ENCODE measurements around the gene NME2.

NME2 gene

DNA sequence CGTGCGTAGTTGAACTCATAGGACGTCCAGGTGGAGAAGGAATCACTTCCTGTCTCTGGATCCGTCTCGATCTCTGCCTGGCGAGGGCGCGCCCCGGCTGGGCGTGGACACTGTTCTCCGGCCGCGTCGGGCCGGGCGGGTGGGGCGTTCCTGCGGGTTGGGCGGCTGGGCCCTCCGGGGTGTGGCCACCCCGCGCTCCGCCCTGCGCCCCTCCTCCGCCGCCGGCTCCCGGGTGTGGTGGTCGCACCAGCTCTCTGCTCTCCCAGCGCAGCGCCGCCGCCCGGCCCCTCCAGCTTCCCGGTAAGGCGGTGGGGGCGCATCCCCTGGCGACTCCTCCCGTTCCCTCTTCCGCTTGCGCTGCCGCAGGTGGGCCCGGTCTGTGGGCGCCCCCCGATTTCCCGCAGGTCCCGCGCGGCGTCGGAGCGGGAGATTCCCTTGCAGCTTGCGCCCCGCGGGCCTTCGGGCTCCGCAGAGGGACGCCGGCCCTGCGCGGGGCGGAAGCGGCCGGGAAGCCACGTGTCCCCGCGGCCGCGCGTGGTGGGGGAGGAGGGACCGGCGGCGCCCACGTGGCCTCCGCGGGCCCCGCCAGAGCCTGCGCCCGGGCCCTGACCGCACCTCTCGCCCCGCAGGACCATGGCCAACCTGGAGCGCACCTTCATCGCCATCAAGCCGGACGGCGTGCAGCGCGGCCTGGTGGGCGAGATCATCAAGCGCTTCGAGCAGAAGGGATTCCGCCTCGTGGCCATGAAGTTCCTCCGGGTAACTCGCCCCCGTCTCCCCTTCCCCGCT lies at the start of gene NME2:
Gene NME2 (plus strand): TSS at position 214 of the 789 bp plus-strand sequence. CDS start 420 bp downstream, at position 634.
- peak; percentile 81 for DNase-seq (ENCODE audit: low read depth)
- 0 out of 2 replicates have a peak, but pooled peaks have one; percentile 3 for TF ChIP-seq CTCF (conservative IDR thresholded peaks at IDR 0.05; ENCODE audit: low read length)
- peak within 1 kb of the TSS; percentile 92 for H3K4me3 ChIP-seq (ENCODE audit: low read length)

GRCh38 chr17:51118330-51119195 lies 47.6 kb upstream of the NME2 start:
- no peak for DNase-seq (ENCODE audit: low read depth)
- TF ChIP-seq CTCF (conservative IDR thresholded peaks at IDR 0.05; ENCODE audit: low read length) = no peak
- peak overlapping the region; percentile 98 for H3K4me3 ChIP-seq (ENCODE audit: low read length)

DNA sequence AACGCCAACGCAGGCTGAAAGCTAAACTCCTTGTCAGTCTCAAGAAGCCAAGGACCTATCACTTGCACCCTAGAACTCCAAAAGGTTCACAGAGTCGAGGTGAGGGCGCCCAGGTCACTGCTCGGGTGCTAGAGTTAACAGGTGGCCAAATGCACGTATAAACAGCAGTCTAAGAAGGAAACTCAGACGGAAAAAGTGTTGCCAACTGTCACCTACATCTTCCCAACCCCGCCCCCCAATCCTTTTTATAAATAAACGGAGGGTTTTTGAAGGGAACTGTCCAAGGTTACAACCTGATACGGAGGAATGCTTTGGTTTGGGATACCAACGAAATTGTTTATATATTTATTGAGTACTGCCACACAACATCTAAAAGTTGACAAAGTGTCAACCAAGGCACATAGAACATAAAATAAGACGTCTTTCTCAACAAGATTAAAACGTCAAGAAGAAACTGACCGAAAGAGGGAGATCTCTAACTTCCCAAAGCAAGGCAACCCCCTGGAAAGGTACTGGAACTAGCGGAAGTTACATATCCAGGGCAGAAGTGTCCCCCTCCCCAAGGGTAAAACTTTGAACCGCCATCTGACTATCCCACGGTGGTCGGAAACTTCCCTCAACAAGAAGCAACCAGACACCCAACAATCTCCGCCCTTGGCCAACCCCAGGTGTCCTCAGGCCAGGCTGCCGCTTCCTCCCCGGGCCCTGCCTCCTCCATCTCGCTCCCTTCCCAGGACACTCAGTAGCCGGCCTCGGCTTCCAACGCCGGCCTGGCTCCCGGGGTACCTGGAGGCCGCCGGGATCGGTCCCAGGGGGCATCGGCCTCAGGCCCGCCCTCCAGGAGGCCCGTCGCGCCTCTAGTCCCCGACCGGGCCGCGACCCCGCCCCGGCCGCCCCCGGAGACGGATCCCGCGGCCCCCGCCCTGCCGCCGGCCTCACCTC lies 46.5 kb upstream of the NME2 start:
- peak overlapping the region; percentile 98 for H3K4me3 ChIP-seq (ENCODE audit: low read length)
- peak; percentile 41 for DNase-seq (ENCODE audit: low read depth)
- peak; percentile 43 for TF ChIP-seq CTCF (conservative IDR thresholded peaks at IDR 0.05; ENCODE audit: low read length)

DNA sequence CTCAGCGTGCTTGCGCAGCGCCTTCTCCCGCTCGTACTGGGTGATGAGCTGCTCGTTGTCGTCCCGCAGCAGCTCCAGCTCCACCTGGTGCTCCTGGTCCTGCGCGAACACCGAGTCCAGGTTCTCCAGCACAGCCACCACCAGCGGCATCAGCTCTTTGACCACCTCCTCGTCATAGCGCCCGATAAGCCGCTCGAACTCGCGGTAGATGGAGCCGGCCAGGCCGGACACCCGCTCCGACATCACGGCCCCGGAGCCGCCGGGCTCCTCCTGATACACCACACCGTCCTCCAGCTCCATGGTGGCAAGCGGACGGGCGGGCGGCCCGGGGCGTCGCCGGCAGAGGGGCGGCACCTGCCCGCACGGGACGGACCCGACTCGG lies 45.9 kb upstream of the NME2 start:
- peak overlapping the region; percentile 98 for H3K4me3 ChIP-seq (ENCODE audit: low read length)
- DNase-seq (ENCODE audit: low read depth) = no peak

DNA sequence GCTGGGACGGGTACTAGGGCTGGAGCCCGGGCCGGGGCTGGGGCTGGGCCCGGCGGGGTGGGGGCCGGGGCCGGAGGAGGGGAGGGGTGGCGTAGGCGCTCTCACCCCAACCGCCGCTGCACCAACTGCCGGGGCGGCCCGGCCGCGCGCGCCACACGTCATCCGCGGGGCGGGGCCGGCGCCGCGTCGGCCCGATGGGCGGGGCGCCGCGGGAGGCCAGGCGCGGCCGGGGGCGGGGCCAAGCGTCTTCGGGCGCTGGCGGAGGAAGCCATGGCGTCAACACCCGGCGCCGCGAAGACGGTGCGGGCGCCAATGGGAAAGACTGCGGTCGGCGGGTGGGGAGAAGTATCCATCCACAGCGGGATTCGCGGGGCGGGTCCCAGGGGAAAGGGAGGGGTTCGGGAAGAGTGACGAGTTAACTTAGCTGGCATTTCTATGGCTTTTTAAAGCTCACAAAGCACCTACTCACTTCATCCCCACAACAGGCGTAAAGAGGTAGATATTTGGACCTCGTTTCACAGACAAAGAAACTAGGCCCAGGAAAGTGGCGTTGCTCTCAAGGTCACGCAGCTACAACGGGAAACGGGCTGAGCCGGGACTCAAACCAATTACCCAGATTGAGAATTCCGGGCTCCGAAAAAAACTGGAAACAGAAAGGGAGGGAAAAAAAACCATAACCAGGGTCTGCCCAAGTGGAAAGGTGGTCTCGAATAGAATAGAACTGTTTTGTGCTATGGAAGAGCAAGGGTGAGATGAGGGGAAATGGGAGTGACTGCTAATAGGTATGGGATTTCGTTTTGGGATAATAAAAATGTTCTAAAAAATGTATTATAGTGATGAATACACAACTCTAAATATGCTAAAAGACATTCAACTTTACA lies 45.2 kb upstream of the NME2 start, which contains the start of gene SPAG9:
Gene SPAG9 (minus strand): TSS at position 130 of the 881 bp plus-strand sequence. CDS start 212 bp downstream, outside the sequence.
- DNase-seq (ENCODE audit: low read depth) = peak; percentile 97
- TF ChIP-seq CTCF (conservative IDR thresholded peaks at IDR 0.05; ENCODE audit: low read length) = no peak
- H3K4me3 ChIP-seq (ENCODE audit: low read length) = peak within 1 kb of the TSS; percentile 98

More for the DNA sequence above, 45.9 kb upstream of the NME2 start:
- TF ChIP-seq CTCF (conservative IDR thresholded peaks at IDR 0.05; ENCODE audit: low read length) = no peak
